HG03457 (cell line): ENCODE data around the gene TENM3.

Experiments used
- ATAC-seq: cut with Tn5 transposase; IDR thresholded peaks from one replicate; pipeline ENCODE4 v1.9.1; 2021; ENCODE audit warnings: moderate number of reproducible peaks; ENCODE audit not compliant: unreplicated experiment

TENM3 gene

DNA sequence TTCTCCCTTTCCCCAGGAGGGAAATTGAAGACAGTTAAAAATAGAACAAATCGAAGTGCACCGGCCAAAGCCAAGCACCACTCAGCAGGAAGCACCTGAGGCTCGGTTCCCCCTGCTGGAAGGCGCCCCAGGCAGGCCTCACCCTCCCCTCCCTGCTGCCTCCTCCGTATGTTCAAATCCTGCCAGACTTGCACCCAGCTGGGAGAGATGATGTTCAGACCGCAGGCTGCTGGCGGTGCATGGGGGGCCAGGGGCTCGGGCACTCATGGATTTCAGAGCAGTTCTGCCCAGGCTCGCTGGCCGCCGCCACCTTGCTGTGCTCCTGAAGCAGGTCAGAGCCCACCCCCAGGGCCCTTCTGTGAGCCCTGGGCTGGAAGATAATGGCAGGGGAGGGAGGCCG, 582.6 kb downstream of the TENM3 start:
- no peak for ATAC-seq

- no peak for ATAC-seq
These were observed 583.2 kb downstream of the TENM3 start for GRCh38 chr4:182826391-182826790.

DNA sequence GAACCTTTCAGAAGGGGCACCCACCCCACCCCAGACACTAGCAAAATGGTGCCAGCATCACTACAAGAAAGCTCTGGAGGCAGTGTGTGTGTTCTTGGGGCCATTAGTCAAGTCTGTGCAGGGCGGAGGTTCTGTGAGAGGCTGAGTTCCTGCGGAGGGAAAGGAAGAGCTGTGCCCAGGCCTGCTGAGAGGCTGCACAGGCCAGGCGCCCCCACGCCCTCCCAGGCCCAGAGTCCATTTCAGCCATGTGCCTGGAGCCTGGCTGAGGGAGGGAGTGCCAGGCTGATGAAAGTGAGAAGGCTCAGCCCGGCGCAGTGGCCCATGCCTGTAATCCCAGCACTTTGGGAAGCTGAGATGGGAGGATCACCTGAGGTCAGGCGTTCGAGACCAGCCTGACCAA, 584.0 kb downstream of the TENM3 start:
- no peak for ATAC-seq

- ATAC-seq = no peak
These were observed 584.8 kb downstream of the TENM3 start for GRCh38 chr4:182827954-182828353.

GRCh38 chr4:182828360-182829025, 585.3 kb downstream of the TENM3 start:
- ATAC-seq = no peak

GRCh38 chr4:182829196-182829595, 586.0 kb downstream of the TENM3 start:
- ATAC-seq = no peak

DNA sequence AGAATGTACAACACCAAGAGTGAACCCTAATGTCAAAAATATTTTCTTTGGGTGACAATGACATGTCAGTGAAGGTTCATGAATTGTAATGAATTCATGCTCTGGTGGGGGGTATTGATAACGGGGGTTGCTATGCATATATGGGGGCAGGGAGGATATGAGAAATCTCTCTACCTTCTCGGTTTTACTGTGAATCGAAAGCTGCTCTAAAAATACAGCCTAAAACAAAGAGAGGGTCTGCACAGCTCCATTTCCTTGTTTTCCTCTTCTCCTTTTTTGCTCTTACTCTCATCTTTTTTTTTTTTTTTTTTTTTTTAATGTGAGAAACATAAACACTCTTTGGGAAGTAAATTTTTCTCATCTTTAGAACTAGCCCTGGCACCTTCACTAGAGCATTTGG, 588.2 kb downstream of the TENM3 start:
- no peak for ATAC-seq

DNA sequence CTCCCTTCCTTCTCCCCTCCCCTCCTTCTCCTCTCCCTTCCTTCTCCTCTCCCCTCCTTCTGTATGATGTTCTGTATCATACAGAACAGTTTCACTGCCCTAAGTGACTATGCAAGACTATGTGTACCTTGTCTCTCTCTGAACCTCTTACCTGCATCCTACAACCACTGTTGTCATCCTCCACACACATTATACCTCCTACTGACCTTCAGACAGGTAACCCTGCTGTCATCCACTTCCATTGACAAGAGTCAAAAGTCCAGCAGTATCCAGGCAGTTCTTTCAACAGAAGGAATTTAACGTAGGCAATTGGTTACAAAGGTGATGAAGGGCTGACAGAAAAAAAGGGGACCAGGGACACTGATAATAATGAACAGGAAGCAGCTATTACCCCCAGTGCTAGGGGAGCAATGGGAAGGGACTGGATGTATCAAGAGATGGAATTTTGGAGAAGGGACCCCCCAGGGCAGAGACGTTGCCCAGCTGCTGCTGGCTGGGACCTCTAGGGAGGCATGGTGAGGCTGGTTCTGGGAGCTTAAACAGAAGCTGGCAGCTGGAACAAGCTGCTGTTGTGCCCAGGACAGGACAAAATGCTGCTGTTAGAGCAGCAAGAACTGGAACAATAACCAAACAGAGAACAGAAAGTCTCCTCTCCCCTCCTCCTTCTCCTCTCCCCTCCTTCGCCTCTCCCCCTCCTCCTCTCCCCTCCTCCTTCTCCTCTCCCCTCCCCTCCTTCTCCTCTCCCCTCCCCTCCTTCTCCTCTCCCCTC, 589.3 kb downstream of the TENM3 start:
- ATAC-seq = no peak

DNA sequence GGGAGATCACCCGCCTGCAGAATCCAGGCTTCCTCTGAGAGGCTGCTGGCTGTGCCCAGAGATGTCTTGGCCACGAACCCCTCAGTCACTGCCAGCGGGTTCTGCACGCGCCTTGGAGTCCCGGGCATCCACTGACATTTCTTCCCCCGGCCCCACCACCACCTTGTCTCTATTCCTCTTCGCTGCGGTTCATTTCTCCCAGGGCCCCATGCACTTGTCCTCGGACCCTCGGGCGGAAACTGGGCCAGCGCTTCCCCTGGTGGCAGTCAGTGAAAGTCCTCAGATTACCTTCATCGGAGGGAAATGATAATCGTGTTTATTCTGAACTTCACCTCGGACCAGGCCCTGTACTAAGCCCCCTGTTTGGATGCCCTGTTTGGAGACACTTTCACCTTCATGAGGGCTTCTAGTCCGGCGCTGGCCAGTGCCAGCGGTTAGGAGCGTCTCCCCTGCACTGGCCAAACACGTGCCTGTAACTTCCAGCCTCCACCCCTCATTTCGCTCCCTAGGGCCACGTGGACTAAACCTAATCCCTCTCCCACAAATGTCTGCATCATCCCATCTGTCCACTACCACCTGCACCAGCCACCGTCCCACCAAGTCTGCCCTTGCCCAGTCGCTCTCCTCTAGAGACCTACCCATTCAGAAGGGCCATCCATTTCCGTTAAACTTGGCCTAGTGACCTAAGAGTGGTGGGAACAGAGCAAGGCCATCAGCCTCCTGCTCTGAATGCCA, 592.0 kb downstream of the TENM3 start:
- no peak for ATAC-seq

- no peak for ATAC-seq
These were observed 594.6 kb downstream of the TENM3 start for GRCh38 chr4:182837831-182838230.

DNA sequence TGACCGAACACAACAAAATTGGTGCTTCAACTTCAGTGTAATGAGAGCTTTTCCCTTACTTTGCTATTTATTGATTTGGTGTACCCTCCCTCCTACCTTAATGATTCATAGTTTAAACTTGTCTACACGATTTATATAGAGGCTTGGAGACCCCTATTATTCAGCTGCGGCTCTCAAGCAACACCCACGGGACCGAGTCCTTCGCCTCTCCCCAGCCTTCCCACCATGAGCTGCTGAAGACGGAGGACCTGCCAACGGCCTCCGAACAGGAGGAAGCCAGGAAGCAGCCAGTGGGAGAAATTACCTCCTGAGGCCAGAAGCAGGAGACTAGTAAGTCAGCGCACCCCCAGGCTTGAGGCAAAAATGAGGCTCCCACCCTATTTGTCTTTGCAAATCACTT, 595.3 kb downstream of the TENM3 start:
- no peak for ATAC-seq

DNA sequence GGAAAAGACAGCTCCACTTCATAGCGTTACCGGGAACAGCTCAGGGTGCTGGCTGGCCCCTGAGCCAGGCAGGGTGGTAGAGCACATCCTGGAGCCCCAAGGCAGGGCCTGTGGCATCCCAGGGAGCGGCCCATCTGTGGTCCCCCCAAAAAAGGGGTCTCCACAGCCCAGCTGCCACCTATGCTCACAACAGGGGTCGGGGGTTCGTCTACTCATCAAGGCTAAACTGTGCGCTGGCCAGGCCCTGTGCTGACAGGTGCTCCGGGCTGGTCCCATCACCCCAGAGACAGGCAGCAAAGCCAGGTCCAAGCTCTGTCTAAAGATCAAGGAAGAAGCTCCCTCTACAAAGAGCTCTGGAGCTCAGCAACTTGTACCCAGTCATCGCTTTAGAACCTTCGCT, 596.1 kb downstream of the TENM3 start:
- no peak for ATAC-seq

- ATAC-seq = no peak
These were observed 596.9 kb downstream of the TENM3 start for GRCh38 chr4:182840108-182840507.

GRCh38 chr4:182842104-182842600, 599.0 kb downstream of the TENM3 start:
- no peak for ATAC-seq

- ATAC-seq = no peak
These were observed 599.7 kb downstream of the TENM3 start for GRCh38 chr4:182842759-182843390.

GRCh38 chr4:182843808-182844325, 600.7 kb downstream of the TENM3 start:
- no peak for ATAC-seq

- no peak for ATAC-seq
These were observed 602.4 kb downstream of the TENM3 start for GRCh38 chr4:182845618-182846017.

DNA sequence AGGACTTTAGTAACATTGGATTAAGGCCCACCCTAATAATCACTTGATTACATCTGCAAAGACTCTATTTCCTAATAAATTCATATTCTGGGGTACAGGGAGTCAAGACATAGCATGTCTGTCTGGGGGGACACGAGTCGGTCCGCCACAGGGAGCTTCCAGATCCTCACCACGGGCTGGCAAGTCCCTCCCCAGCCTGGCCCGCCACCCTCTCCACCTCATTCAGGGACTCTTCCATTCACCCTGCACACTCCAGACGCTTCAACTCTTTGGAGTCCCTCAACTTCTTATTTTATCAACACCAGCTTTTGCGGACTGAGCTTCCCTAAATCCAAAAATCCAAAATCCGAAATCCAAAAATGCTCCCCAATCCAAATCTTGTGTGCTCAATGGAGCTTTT, 602.8 kb downstream of the TENM3 start:
- ATAC-seq = no peak

DNA sequence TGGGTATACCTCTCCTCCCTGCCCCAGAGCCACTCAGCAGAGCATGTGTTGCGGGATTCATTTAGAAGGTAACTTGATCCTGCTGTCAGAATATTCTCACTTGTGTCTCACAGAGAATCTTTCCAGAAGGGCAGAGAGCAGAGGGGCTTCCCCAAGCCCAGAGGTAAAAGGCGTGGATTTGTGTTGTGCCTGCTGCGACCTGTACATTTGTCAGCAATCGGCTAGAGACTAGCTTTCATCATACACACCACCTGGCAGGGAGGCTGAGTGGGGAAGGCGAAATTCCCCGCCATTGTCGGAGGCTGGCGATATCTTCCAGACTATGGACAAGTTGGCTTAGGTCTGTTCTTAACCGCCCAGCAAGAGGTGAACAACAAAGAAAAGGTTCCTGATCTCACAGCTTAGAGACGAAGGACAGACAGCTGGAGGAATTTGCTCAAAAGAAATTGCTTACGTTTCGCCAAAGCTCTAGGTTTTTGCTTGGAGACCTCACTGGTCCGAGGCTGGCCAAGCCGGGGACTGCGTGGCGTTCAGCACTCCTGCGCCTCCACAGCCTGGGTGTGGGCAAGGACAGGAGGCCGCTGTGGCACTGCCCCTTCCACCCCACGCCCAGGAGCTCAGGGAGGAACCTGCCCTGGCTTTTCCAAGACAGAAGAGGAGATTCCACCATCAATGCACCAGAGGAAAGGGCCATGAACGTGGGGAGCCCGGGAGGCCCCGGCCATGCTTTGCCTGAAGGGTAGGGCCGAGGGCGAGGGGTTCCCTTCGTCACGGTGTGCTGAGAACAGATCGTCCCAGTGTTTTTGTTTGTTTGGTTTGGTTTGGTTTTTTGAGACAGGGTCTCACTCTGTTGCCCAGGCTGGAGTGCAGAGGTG, 604.6 kb downstream of the TENM3 start:
- ATAC-seq = no peak

- ATAC-seq = no peak
These were observed 605.5 kb downstream of the TENM3 start for GRCh38 chr4:182848685-182849084.
